ENCODE measurements around the gene AMDHD2.

DNA sequence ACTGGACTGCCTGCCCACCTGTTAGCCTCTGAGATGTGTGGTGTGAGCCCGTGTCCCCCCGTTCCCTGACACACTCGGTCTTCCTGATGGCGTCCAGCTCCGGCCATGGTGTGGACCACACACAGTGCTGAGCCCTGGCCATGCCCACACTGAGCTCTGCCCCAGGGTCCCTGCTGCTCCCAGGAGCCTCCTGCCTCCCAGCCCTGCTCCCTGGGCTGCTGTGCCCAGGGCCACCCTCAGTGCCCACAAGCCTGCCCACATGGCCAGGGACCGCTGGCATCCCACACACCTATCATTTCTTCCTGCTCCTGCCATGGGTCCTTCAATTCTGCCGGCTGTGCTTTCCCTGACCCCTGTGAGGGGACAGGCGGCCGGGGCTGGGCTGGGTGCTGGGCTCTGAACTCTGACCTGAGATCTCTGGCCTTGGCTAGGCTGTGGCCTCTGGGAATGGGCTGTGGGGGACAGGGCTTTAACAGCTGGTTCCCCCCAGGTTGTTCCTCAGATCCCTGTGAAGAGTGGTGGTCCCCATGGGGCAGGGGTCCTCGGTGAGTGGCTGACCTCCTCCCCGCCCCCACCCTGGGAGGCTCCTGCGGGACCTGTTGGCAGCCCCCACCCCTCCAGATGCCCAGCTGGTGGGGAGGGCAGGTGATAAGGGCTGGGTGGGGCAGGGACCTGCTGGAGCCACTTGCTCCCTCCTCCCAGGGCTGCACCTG lies 7.1 kb downstream of the AMDHD2 start:
- TF ChIP-seq CTCF (IDR thresholded peaks at IDR 0.05; ENCODE audit: low read depth, low read length, missing input control), result no peak
- TF ChIP-seq RXRA (IDR thresholded peaks at IDR 0.05), result peak in 1 of 2 donors; percentile 11
- TF ChIP-seq GABPA (IDR thresholded peaks at IDR 0.05 in 1 of 2, conservative IDR thresholded peaks at IDR 0.05 in 1 of 2), result no peak

All from liver (tissue), 3 donors.